Uterus (tissue), 2 donors: ENCODE results near the gene LRRC15.

Source experiments
- CTCF ChIP-seq, 4 experiments: fragments of 200-600 bp in 2 of 4; fragments of 450-650 bp in 2 of 4; sonication (generic) in 2 of 4; IDR thresholded peaks; one replicate each; pipeline ENCODE4 v1.5.1; 2016 to 2019; ENCODE audit warnings: antibody characterized with exemption in 4 of 4, mild to moderate bottlenecking in 2 of 4, moderate library complexity in 1 of 4
- POLR2A ChIP-seq, 2 donors: fragments of 450-650 bp; IDR thresholded peaks; one replicate each; pipeline ENCODE4 v1.6.1; 2016; ENCODE audit warnings: antibody characterized with exemption in 2 of 2, mild to moderate bottlenecking in 1 of 2, moderate library complexity in 1 of 2

DNA sequence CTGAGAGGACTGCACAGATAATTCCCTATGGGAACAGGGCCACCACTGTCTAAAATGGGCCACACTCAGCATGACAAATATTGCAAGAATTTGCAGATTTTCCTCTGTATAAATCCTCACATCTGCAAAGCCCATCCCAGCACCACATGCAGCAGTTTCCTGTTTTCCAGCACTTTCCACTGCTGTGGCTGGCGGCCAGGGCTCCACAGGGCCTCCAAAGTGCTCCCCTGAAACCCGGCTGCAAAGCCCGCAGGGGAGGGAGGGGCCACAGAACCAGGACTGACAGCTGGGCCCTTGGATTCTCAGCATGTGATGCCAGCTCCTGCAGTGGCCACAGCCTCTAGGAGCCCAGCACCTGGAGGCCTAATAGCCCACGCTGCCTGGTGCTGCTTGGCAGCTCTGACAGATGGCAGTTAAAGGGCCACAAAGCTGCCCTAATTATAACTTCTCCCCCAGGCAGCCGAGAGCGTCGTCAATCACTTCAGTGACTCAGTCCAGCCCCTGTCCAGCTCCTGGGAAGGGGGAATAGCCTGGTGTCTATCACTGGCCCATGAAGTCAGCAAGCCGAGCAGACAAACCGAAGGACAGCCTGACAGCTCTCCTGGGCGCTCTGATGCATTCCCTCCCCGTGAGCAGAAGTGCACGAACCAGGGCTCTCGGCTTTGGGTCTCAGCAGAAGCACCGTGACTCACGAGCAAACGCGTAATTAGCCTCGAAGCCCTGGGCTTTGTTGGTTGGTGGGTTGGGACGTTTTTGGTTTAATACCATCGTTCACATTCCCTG is 4.7 kb downstream of the LRRC15 start:
- no peak for TF ChIP-seq CTCF (IDR thresholded peaks at IDR 0.05)
- TF ChIP-seq POLR2A (IDR thresholded peaks at IDR 0.05) = no peak
